Esophagus squamous epithelium (tissue), 4 donors: ENCODE measurements around the gene JUND.

ENCODE experiments used
- POLR2A ChIP-seq, 4 donors: fragments of 450-650 bp; IDR thresholded peaks; one replicate each; pipeline ENCODE4 v1.6.1; 2017; ENCODE audit warnings: antibody characterized with exemption in 4 of 4, mild to moderate bottlenecking in 4 of 4, moderate library complexity in 3 of 4
- TF ChIP-seq, protein P1 (sequence below), 6 experiments: fragments of 450-650 bp in 4 of 6; fragments of 200-600 bp in 2 of 6; sonication (generic) in 2 of 6; IDR thresholded peaks; one replicate each; pipeline ENCODE4 v1.5.1; 2016 to 2019; ENCODE audit warnings: antibody characterized with exemption in 6 of 6, mild to moderate bottlenecking in 4 of 6, moderate library complexity in 4 of 6

DNA sequence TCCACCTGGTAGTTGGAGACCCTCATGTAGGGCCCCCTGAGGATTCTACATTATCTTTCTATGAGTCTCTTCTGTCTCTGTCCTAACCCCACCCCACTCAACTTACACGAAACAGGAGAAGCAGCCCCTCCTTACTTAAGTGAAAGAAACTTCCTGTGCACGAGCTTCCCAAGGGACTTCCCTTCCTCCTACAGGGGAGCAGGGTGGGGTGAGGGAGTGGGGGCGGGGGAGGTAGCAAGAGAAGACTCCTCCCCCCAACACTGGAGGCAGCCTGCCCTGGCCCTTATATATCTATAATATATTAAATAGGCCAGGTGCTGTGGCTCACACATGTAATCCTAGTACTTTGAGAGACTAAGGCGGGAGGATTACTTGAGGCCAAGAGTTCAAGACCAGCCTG, 49.6 kb downstream of the JUND start:
- no peak for TF ChIP-seq POLR2A (IDR thresholded peaks at IDR 0.05)
- TF ChIP-seq, protein P1, sequence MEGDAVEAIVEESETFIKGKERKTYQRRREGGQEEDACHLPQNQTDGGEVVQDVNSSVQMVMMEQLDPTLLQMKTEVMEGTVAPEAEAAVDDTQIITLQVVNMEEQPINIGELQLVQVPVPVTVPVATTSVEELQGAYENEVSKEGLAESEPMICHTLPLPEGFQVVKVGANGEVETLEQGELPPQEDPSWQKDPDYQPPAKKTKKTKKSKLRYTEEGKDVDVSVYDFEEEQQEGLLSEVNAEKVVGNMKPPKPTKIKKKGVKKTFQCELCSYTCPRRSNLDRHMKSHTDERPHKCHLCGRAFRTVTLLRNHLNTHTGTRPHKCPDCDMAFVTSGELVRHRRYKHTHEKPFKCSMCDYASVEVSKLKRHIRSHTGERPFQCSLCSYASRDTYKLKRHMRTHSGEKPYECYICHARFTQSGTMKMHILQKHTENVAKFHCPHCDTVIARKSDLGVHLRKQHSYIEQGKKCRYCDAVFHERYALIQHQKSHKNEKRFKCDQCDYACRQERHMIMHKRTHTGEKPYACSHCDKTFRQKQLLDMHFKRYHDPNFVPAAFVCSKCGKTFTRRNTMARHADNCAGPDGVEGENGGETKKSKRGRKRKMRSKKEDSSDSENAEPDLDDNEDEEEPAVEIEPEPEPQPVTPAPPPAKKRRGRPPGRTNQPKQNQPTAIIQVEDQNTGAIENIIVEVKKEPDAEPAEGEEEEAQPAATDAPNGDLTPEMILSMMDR (IDR thresholded peaks at IDR 0.05): no peak
